GM19463 (cell line): ENCODE results near the gene COA7.

ENCODE experiments used
- ATAC-seq: cut with Tn5 transposase; IDR thresholded peaks from one replicate; pipeline ENCODE4 v1.9.1; 2021; ENCODE audit warnings: mild to moderate bottlenecking, moderate library complexity; ENCODE audit not compliant: unreplicated experiment

The COA7 gene

DNA sequence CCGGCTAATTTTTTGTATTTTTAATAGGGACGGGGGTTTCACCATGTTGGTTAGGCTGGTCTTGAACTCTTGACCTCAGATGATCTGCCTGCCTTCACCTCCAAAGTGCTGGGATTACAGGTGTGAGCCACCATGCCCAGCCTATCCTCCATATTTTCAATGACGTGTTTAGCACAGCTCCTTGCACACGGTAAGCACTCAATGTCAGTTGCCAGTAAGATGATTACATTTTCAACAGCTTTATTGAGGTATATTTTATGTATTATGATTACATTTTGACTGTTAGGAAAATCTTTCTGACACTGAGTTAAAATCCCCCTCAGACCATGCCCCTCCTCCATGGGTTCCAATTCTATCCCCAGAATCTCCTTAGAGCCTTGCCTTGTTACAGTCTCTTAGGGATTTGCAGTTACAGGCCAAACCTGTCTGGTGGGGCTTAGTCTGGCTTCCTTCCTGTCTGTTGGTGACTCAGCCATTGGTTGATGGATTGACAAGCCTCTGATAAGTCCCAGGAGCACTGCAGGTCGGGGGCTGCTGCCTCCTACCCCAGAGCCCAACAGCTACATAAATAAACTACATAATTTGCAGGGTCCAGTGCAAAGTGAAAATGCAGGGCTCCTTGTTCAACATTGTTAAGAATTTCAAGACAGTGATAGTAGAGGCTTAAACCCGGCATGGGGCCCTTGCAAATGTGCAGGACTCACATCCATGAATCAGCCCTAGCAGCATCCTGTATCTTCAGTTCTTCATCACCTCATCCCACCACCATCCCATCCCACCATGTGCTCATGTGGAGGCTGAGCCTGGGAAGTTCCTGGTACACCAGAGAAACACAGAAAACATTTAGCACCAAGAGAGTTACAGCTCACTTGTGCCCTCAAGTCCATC lies 23.4 kb downstream of the COA7 start:
- ATAC-seq = no peak

DNA sequence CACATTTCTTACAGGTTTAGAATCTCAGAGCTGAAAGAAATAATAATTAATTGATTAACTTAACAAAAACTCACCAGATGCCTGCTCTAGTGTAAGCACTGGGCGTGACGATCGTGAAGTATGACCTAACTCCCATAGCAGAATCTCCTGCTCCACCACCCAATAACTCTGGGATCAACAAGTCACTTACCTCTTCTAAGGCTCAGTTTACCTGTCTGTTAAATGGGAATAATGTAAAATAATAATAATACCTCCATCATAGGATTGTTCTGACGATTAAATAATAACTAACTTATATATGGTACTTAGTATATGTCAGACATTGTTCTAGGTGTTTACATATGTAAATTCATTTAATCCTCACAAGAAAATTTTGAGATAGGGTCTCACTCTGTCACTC lies 24.6 kb downstream of the COA7 start:
- ATAC-seq = no peak

DNA sequence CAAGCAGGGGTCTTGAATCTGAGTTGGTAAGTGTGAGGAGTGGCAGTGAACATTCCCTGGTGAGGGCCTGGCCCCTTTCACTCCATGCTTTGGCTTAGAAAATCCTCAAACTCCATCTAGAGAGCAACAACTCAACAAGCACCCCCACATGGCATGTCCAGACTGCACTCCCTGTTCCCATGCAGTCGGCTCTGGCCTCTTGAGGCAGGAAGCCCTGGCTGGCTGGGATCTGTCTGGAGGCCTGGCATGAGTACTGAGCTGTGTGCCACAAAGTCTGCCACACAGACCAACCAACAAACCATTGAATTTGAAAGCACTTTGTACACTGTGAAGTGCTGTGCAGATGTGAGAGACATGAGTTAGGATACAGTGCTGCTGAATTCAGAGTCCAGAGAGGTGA lies 25.2 kb downstream of the COA7 start:
- no peak for ATAC-seq

DNA sequence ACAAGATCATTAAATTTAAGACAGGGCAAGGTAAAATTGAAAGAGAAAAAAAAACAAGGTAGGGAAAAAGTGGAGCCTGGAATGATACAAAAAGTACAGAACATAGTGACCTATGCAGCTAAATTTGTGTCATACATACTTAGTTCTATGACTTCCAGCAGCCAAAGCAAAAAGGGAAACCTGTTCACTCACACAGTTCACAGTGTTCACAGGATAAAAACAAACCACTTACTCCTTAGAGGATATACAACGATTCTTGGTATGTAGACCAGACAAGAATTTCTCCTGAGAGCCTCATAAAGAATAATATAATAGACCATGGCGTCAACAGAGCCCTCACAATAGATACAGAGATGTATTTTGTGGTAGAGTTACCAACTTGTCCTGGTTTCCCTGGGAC lies 27.5 kb downstream of the COA7 start:
- no peak for ATAC-seq

DNA sequence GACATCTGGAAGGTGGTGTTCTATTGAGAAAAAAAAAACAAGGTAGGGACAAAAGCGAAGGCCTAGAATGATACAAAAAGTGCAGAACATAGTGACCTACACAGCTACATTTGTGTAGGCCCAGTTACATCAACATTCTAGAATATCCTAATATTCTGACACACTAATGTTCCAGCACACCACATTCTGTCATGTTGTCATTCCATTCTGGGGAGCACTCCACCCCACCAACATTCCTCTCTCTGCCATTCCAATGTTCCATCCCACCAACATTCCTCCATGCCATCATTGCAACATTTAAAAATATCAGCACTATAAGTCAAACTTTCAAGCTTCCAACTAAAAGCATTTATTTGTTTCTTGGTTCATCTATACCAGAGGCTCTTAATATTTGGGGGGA lies 28.5 kb downstream of the COA7 start:
- ATAC-seq = no peak

DNA sequence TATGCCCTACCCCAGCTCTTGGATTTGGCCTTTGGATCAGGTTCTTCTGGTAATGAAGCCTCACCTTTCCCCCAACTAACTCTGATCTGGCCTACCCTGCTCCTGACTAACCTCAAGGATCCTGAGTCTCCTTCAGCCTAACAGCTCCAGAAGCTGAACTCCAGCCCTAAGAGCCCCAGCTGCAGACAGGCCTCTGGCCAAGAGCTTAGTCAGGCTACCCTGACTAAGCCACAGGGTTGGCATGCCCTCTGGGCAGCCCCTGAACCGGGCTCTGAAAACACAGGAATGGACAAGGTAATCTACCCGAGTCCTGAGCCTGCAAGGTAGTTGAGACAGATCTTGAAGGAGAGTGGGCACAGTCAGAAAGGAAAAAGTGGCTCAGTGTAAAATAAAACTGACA lies 29.4 kb downstream of the COA7 start:
- ATAC-seq = no peak

DNA sequence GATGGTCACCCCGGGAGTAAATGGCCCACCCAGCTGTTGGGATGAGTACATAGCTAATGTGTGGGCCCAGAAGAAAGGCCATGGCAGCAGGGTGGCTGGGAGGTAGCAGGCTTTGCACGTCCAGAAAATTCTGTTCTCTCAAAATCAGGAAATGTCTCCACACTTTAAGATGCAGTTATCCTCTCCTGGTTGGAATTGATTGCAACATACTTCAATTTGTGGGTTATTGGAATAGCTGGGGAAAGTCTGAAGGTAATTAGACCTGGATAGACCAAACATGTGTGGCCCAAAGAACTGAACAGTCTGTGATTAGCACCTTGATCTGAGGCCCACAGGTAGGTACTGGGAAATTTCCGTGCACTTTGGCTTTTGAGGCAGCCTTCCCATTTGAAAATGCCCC lies 30.2 kb downstream of the COA7 start:
- ATAC-seq = no peak

DNA sequence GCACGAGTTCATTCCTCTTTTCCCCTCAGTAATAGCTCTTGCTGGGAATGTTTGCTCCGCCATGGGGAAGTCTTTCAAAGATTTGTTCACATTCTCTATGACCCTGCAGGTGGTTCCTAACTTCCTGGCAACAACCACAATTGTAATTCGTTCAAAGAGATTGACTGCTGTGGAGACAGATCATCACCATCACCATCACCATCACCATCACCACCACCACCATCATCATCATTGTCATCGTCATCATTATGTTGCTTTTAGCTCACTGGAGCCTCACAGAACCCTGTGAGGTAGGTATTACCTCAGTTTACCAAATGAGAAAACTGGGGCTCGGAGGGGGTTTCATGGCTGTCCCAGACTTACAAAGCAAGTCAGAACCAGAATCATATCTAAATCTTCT lies 30.9 kb downstream of the COA7 start:
- no peak for ATAC-seq

DNA sequence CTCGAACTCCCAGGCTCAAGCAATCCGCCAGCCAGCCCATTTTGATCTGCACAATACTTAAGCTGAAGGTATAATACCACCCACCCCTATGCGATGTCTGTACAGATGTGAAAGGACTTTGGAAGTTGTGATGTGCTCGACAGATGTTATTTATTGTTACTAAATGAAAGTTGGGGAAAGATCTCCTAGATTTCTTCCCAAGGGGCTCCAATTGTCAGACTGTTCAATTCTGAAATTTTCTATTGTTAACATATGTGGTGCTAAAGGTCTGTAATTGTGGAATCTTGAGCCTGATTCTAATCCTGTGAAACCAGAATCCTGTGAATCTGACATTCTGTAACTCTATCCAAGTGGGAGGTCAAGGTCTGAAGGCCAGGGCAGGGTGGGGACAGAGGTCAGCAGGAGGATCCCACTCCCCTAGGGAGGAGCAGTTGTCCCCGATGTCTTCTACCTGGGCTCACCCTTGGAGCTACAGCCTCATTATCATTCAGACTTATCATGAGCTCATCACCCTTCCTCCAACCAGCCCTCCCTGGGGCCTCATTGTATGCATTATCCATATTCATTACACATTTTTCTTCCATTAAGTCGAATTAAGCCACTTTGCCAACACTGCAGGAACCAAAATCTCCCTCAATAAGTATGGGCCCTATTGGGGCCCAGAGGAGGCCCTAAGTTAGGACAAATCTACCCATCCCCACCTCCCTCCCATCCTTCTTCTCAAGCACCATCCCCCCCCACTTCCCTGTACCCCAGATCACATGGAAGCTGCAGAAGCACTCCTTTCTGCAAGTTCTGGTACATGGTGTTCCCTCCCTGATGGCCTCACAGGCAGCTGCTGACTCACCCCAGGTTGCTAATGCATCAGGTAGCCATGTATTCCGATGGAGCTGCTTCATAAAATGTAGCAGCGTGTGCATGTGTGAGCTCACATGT lies 32.9 kb downstream of the COA7 start:
- ATAC-seq = no peak

DNA sequence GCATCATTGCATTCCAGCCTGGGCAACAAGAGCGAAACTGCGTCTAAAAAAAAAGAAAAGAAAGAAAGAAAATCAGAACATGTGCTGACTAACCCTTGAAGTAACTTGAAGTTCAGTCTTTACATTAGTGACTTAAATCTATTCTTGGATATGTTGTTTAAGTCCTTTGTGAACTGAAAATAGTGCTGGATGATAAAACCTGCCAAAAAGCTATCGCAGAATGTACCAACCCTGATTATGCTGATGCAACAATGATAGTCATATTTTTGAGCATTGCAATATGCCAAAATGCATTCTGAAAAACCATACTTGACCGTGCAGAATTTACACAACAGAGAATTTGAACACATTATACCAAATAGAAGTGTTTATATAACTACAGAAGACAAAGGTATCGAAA lies 34.4 kb downstream of the COA7 start:
- no peak for ATAC-seq

DNA sequence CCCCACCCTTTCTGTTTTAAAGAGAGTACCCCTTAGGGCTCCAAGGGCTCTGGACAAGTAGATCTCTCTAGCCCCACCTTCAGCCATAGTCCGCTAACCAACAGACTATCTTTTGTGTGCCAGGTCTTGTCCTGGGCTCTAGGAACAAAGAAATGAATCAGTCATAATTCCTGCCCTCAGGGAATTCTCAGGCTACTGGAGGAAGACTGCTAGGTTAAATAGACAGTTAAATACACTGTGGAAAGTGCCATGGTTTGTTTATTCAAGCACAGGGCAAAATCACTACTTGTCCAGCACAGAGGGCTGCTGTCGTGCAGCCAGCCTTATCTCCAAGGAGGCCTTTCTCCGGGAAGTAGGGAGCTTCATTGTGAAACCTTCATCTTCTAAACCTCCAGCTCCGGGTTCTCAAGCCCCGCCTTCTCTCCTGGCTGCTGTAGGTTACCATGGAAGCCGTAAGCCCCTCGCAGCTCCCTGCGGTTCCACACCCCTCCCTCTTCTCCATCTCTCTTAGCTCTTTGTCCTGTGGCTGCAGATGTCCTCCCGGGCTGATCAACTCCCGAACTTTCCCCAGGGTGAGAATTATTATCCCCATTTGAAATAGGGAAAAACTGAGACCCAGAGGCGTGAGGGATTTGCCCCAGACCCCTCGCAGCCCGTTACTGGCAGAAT lies 35.4 kb downstream of the COA7 start:
- ATAC-seq = no peak

DNA sequence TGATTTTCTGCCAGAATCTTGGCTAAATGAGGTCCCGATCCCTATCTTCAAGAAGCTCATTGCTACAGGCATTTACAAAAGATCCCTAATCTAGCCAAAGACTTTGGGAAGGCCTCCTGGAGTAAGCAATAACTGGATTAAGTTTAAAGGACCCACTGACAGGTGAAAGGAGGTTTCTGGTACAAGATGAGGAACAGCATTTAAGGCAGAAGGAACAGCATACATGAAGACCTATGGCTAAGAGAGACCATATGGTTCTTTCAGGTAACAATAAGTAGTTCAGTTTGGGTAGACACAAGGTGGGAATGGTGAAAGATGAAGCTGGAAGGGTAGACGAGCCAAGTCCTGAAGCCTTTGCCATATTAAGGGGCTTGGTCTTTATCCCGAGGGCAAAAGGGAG lies 37.3 kb downstream of the COA7 start:
- no peak for ATAC-seq

DNA sequence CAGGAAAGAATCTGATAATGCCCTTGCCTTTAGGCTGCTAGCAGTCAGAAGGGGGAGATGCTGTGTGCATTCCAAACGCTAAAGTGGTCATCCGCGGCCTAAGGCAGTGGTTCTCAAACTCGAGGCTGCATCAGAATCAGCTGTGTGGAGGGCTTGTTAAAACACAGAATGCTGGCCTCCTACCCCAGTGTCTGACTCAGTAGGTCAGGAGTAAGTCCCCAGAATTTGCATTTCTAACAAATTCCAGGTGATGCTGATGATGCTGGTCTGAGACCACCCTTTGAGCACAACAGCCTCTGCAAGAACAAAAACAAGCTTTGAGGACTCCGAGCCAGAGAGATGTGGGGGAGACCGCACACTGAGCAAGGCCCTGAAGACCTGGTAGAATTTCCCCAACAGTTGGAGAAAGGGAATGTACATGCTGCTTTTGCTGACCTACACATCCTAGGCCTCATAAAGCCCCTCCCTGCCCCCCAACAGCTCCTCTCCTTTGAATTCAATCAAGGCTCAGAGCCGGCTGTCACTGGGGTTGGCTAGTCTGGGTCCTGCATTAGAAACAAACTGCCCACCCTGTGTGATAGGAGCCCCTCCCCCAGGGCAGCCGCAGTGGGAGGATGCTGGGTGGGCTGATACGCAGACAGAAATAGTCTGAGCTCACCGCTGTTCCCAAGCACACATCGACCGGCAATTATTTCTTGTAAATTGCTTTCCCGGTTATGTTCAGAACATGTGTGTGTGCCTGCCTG lies 38.1 kb downstream of the COA7 start:
- ATAC-seq = no peak

DNA sequence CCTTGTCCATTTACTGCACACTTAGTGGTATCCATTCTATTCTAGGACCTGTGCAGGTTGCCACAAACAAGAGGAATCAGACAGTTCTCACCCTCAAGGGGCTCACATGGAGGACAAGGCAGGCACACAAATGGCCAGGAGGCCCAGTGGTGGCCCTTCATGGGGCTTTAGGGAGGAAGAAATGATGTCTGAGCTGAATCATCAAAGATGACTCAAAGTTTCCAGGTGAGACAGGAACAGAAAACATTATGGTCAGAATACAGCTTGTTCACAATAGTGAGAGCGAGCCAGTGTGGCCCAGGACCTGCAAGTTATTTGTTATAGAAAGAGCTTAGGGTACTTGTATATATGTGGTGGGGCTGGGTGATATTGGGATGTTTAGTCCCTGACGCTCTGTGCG lies 38.8 kb downstream of the COA7 start:
- ATAC-seq = no peak

DNA sequence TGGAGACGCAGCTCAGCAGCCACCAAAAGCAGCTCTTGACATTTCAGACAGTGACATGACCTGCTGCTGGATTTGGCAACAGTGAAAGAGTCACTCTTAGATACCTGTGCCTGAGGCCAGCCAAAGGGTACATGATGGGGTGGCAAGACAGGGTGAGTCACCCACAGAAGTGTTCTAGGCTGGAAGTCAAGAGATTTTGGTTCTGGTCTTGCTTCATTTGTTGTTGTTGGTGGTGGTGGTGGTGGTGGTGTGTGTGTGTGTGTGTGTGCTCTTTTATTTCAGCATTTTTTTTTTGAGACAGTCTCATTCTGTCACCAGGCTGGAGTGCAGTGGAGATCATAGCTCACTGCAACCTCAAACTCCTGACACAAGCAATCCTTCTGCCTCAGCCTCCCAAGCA lies 39.4 kb downstream of the COA7 start:
- ATAC-seq = no peak

DNA sequence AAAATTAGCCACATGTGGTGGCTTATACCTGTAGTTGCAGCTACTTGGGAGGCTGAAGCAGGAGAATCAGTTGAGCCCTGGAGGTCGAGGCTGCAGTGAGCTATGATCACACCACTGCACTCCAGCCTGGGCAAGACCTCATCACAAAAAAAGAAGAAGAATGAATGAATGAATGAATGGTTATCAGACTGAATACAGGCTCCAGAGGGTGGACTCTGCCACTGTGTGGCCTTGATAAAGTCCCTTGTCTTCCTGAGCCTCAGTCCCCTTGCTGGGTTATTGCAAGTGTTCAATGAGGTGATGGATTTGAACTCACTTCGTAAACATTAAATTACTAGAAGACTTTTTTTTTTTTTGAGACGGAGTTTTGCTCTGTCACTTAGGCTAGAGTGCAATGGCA lies 40.4 kb downstream of the COA7 start:
- no peak for ATAC-seq

DNA sequence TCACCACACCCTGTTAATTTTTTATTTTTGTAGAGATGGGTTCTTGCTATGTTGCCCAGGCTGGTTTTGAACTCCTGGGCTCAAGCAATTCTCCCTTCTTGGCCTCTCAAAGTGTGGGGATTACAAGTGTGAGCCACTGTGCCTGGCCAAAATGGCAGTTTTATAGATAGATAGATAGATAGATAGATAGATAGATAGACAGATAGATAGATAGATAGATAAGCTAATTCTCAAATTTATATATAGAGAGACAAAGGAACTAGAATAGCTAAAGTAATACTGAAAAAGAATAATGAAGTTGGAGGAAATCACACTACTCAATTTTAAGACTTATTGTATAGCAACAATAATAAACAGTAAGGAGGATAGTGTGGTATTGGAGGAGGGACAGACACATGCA lies 44.1 kb downstream of the COA7 start:
- ATAC-seq = no peak

DNA sequence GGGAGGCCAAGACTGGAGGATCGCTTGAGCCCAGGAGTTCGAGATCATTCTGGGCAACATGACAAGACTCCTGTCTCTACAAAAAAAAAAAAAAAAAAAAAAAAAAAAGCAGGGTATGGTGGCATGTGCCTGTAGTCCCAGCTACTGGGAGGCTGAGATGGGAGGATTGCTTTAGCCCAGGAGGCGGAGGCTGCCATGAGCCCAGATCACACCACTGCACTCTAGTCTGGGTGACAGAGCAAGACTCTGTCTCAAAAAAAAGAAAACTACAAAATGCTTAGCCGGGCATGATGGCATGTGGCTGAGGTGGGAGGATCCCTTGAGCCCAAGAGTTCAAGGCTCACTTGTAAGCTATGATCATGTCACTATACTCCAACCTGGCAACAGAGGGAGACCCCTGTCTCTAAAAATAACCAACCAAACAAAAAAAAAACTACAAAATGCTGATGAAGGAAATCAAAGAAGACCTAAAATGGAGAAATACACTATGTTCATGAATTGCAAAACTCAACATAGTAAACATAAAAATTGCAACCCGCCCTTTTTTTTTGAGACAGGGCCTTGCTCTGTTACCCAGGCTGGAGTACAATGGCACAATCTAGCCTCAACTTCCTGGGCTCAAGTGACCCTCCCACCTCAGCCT lies 44.8 kb downstream of the COA7 start:
- ATAC-seq = no peak

DNA sequence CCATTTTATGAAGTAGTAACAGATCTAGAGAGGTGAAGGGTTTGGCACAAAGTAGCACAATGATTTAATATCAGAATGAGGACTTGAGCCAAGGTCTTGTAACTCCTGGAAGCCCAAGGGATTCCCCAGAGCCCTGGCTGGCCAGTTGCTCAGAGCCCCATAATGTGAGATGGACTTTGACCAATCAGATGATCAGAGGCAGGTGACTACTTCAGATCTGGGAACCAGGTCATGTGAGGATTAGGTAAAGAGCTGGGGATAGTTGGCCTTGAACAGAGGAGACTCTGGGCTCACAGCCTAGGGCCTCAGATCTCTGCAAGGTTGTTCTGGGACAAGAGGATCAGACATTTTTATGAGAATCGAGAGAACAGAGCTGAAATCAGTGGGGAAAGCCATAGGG lies 46.2 kb downstream of the COA7 start:
- no peak for ATAC-seq

DNA sequence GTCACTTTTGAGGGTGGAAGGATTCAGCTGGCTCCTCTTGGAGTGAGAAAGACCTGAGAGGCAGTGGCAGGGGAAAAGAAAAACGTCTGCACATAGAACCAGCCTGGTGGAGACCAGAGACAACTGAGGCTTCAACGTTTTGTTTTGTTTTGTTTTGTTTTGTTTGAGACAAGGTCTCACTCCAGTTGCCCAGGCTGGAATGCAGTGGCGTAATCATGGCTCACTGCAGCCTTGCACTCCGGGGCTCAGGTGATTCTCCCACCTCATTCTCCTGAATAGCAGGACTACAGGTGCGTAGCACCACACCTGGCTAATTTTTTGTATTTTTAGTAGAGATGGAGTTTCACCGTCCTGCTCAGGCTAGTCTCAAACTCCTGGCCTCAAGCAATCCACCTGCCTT lies 52.9 kb downstream of the COA7 start:
- no peak for ATAC-seq
